HFFc6 (cell line): ENCODE data around the gene NPAS1. TPM values are rescaled to one million over a fixed set of nuclear protein-coding genes. Genes with fewer than 3 reads are reported as not detected.

ENCODE experiments used
- DNase-seq: peaks from one replicate; pipeline ENCODE4 v3.0.0-alpha.2; 2018
- H3K27ac Mint-ChIP-seq: 2 replicates; pipeline ENCODE4 v1.8.0; 2020; ENCODE audit warnings: mild to moderate bottlenecking, mixed read lengths
- H3K27me3 Mint-ChIP-seq: 2 replicates; pipeline ENCODE4 v1.8.0; 2021; ENCODE audit warnings: mild to moderate bottlenecking, moderate library complexity, mixed read lengths; ENCODE audit not compliant: insufficient read depth
- H3K36me3 Mint-ChIP-seq: 2 replicates; pipeline ENCODE4 v1.8.0; 2021; ENCODE audit warnings: low read depth, mixed read lengths
- H3K4me1 Mint-ChIP-seq: 2 replicates; pipeline ENCODE4 v1.8.0; 2020; ENCODE audit warnings: low read depth, mixed read lengths
- H3K4me3 Mint-ChIP-seq: 2 replicates; pipeline ENCODE4 v1.8.0; 2020; ENCODE audit warnings: mild to moderate bottlenecking, moderate library complexity, mixed read lengths
- H3K9me3 Mint-ChIP-seq: 2 replicates; pipeline ENCODE4 v1.8.0; 2020; ENCODE audit warnings: mild to moderate bottlenecking, mixed read lengths
- CTCF ChIP-seq: fragments of 200-600 bp; sonication (generic); IDR thresholded peaks from 2 replicates; pipeline ENCODE4 v1.5.0; 2021; ENCODE audit warnings: antibody characterized with exemption, mild to moderate bottlenecking
- total RNA-seq, 6 experiments: library from RNA; stranded (reverse); fragmentation: NEBNext Ultra II Directional; extraction: Animal tissue kit (Norgen Biotek cat#: 25700); gene quantifications; 2 replicates in 1 of 6; 3 replicates in 5 of 6; pipeline ENCODE4 v1.2.3, GENCODE V29; 2021

NPAS1 gene
- total RNA-seq, 6 experiments from 2014 or later: 2.2 to 11.5 (median 3.6) TPM

GRCh38 chr19:46975011-46975924 is 44.4 kb upstream of the NPAS1 start:
- H3K4me1 Mint-ChIP-seq: peaks cover 77% of the 10 kb centered on the region
- no peaks in the 10 kb centered on the region for H3K9me3 Mint-ChIP-seq
- peak overlapping the region; percentile 26; the same call in 1 of the 2 replicates for H3K4me3 Mint-ChIP-seq
- peak overlapping the region; percentile 95 for H3K27ac Mint-ChIP-seq
- peak; percentile 26 for DNase-seq
- peak; percentile 23; the same call in 1 of the 2 replicates for TF ChIP-seq CTCF
- H3K27me3 Mint-ChIP-seq: peaks cover 3% of the 10 kb centered on the region
- H3K36me3 Mint-ChIP-seq: peaks cover 11% of the 10 kb centered on the region

GRCh38 chr19:46975925-46976782 is 43.5 kb upstream of the NPAS1 start:
- peaks cover 77% of the 10 kb centered on the region for H3K4me1 Mint-ChIP-seq

GRCh38 chr19:46976845-46977320 is 42.8 kb upstream of the NPAS1 start:
- Mint-ChIP-seq H3K9me3 (no peaks in the 10 kb centered on the region), H3K4me1 (peaks cover 78% of the 10 kb centered on the region), H3K4me3 (peak overlapping the region; percentile 55), H3K27me3 (peaks cover 3% of the 10 kb centered on the region), H3K36me3 (peaks cover 16% of the 10 kb centered on the region), H3K27ac (peak overlapping the region; percentile 95)
- peak; percentile 74 for DNase-seq
- TF ChIP-seq CTCF: no peak

More at GRCh38 chr19:46975925-46976782, 43.5 kb upstream of the NPAS1 start:
- H3K9me3 Mint-ChIP-seq: no peaks in the 10 kb centered on the region
- H3K27ac Mint-ChIP-seq: peak overlapping the region; percentile 95
- H3K27me3 Mint-ChIP-seq: peaks cover 3% of the 10 kb centered on the region
- peaks cover 16% of the 10 kb centered on the region for H3K36me3 Mint-ChIP-seq
- peak; percentile 96 for DNase-seq
- peak overlapping the region; percentile 55 for H3K4me3 Mint-ChIP-seq
- no peak for TF ChIP-seq CTCF

- Mint-ChIP-seq H3K27me3 (peaks cover 3% of the 10 kb centered on the region), H3K4me1 (peaks cover 79% of the 10 kb centered on the region), H3K4me3 (peak overlapping the region; percentile 23; the same call in 1 of the 2 replicates), H3K27ac (peak overlapping the region; percentile 95), H3K9me3 (no peaks in the 10 kb centered on the region), H3K36me3 (peaks cover 15% of the 10 kb centered on the region)
- DNase-seq: no peak
- TF ChIP-seq CTCF: no peak
These were observed 42.1 kb upstream of the NPAS1 start for GRCh38 chr19:46977548-46977947.

GRCh38 chr19:46978171-46978869 is 41.3 kb upstream of the NPAS1 start:
- H3K36me3 Mint-ChIP-seq: peaks cover 12% of the 10 kb centered on the region

More at GRCh38 chr19:46978171-46978869, 41.3 kb upstream of the NPAS1 start:
- Mint-ChIP-seq H3K4me1 (peaks cover 83% of the 10 kb centered on the region), H3K4me3 (no peak overlapping the region), H3K27me3 (peaks cover 3% of the 10 kb centered on the region), H3K9me3 (no peaks in the 10 kb centered on the region), H3K27ac (peak overlapping the region; percentile 95)
- DNase-seq: no peak
- no peak for TF ChIP-seq CTCF
